Gastroesophageal sphincter (tissue), 4 donors: Measurements from ENCODE around the gene TULP1. TPM values are rescaled to one million over a fixed set of nuclear protein-coding genes. Genes with fewer than 3 reads are reported as not detected.
"Not testable (repeated sequence)": the region's sequence is repeated elsewhere in the genome, so short reads cannot be mapped to it uniquely, and the experiment has no call there.

Experiments used
- ATAC-seq: fragments of 150-250 bp; one replicate; pipeline ENCODE4 v1.9.1; 2016; ENCODE audit warnings: mild to moderate bottlenecking, moderate library complexity
- H3K27ac ChIP-seq, 4 donors: fragments of 200-600 bp; sonication (generic) in 3 of 4; 1 replicate in 3 of 4; 2 replicates in 1 of 4; pipeline ENCODE4 v1.5.1; 2016 to 2019
- H3K27me3 ChIP-seq: fragments of 200-600 bp; sonication (generic); one replicate; pipeline ENCODE4 v1.5.1; 2019
- H3K36me3 ChIP-seq, 2 donors: fragments of 200-600 bp; sonication (generic); one replicate each; pipeline ENCODE4 v1.5.1; 2019; ENCODE audit warnings: control low read depth in 1 of 2
- H3K4me1 ChIP-seq, 3 donors: fragments of 200-600 bp; sonication (generic); 1 replicate in 2 of 3; 2 replicates in 1 of 3; pipeline ENCODE4 v1.5.1; 2016 to 2019; ENCODE audit warnings: control low read depth in 2 of 3
- H3K4me3 ChIP-seq, 2 donors: fragments of 200-600 bp; sonication (generic); one replicate each; pipeline ENCODE4 v1.5.1; 2019; ENCODE audit warnings: mild to moderate bottlenecking in 1 of 2, moderate library complexity in 1 of 2
- H3K9me3 ChIP-seq, 3 donors: fragments of 200-600 bp; sonication (generic); one replicate each; pipeline ENCODE4 v1.5.1; 2017 to 2019; ENCODE audit warnings: control low read depth in 2 of 3
- EP300 ChIP-seq: sonication (generic); formaldehyde crosslinking; IDR thresholded peaks from one replicate; pipeline ENCODE4 v1.6.1; 2017; ENCODE audit warnings: antibody characterized with exemption, mild to moderate bottlenecking
- POLR2A ChIP-seq, 2 donors: fragments of 450-650 bp; IDR thresholded peaks; one replicate each; pipeline ENCODE4 v1.6.1; 2017; ENCODE audit warnings: antibody characterized with exemption in 2 of 2, mild to moderate bottlenecking in 2 of 2, moderate library complexity in 1 of 2
- POLR2AphosphoS5 ChIP-seq: sonication (generic); formaldehyde crosslinking; IDR thresholded peaks from one replicate; pipeline ENCODE4 v1.6.1; 2017; ENCODE audit warnings: antibody characterized with exemption
- WGBS, 2 donors: methylation state at CpG; one replicate each; pipeline ENCODE4 v1.1.5; 2018; ENCODE audit warnings: low coverage in 1 of 2; 5-methylcytosine and 5-hydroxymethylcytosine counted together
- total RNA-seq, 4 donors: library from RNA; depleted of rRNA; stranded (reverse); fragments of >200 nt; gene quantifications; one replicate each; pipeline ENCODE4 v1.1.0, GENCODE V29; 2016
- TF ChIP-seq, protein P1 (sequence below), 4 experiments: fragments of 200-600 bp in 2 of 4; fragments of 450-650 bp in 2 of 4; sonication (generic) in 1 of 4; IDR thresholded peaks; one replicate each; pipeline ENCODE4 v1.5.1; 2017 to 2019; ENCODE audit warnings: antibody characterized with exemption in 4 of 4, mild to moderate bottlenecking in 2 of 4, moderate library complexity in 2 of 4

Gene TULP1
- total RNA-seq, 4 donors from 2014 or later: 0.89 TPM; not detected in 3

GRCh38 chr6:35544769-35545361 is 32.2 kb upstream of the TULP1 start:
- peaks cover 24% of the 10 kb centered on the region for H3K27me3 ChIP-seq
- H3K9me3 ChIP-seq: peaks cover 0 to 13% (median 0%) of the 10 kb centered on the region in 3 donors
- H3K36me3 ChIP-seq: no peaks in the 10 kb centered on the region
- no peak overlapping the region for H3K27ac ChIP-seq
- WGBS, 2 donors: 53 to 70% methylated on average over 3 to 4 of the region's 13 CpGs
- H3K4me1 ChIP-seq: no peaks in the 10 kb centered on the region
- H3K4me3 ChIP-seq: no peak overlapping the region
- no peak for ATAC-seq
- TF ChIP-seq POLR2A (IDR thresholded peaks at IDR 0.05): no peak
- TF ChIP-seq, protein P1, sequence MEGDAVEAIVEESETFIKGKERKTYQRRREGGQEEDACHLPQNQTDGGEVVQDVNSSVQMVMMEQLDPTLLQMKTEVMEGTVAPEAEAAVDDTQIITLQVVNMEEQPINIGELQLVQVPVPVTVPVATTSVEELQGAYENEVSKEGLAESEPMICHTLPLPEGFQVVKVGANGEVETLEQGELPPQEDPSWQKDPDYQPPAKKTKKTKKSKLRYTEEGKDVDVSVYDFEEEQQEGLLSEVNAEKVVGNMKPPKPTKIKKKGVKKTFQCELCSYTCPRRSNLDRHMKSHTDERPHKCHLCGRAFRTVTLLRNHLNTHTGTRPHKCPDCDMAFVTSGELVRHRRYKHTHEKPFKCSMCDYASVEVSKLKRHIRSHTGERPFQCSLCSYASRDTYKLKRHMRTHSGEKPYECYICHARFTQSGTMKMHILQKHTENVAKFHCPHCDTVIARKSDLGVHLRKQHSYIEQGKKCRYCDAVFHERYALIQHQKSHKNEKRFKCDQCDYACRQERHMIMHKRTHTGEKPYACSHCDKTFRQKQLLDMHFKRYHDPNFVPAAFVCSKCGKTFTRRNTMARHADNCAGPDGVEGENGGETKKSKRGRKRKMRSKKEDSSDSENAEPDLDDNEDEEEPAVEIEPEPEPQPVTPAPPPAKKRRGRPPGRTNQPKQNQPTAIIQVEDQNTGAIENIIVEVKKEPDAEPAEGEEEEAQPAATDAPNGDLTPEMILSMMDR (IDR thresholded peaks at IDR 0.05): no peak
- no peak for TF ChIP-seq POLR2AphosphoS5
- TF ChIP-seq EP300: no peak

- peaks cover 0 to 10% (median 0%) of the 10 kb centered on the region in 3 donors for H3K9me3 ChIP-seq
- no peak for ATAC-seq
- H3K36me3 ChIP-seq: no peaks in the 10 kb centered on the region
- no peaks in the 10 kb centered on the region for H3K4me1 ChIP-seq
- no peak overlapping the region for H3K27ac ChIP-seq
- peaks cover 18% of the 10 kb centered on the region for H3K27me3 ChIP-seq
- 64 to 81% methylated on average over 4 to 10 of the region's 16 CpGs for WGBS, 2 donors
- H3K4me3 ChIP-seq: no peak overlapping the region
- no peak for TF ChIP-seq POLR2AphosphoS5
- TF ChIP-seq, protein P1 (IDR thresholded peaks at IDR 0.05): no peak
- TF ChIP-seq EP300: no peak
- no peak for TF ChIP-seq POLR2A (IDR thresholded peaks at IDR 0.05)
These were observed 30.9 kb upstream of the TULP1 start for GRCh38 chr6:35543459-35544193.

DNA sequence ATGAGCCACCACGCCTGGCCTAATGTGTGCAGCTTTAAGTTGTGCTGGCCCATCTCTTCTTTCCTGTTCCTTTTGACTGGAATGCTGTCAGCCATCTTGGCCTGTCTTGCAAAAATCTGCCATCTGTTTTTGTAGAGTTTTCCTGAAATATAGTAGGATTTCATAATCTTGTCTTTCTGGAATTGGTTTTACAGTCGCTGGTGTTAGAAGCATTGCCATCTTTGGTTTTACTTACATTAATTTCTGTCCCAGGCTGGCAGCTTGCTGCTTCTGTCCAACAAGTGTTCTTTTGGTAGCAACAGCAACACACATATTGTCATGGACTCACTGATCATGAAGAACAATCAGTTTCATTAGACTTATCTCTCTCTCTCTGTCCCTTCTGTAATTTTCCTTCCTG is 29.1 kb upstream of the TULP1 start:
- no peak for ATAC-seq
- H3K36me3 ChIP-seq: no peaks in the 10 kb centered on the region
- H3K4me3 ChIP-seq: no peak overlapping the region
- no peaks in the 10 kb centered on the region for H3K4me1 ChIP-seq
- 86 to 88% methylated on average over 1 to 2 of the region's 2 CpGs for WGBS, 2 donors
- peaks cover 8% of the 10 kb centered on the region for H3K27me3 ChIP-seq
- H3K27ac ChIP-seq: no peak overlapping the region
- TF ChIP-seq, protein P1 (IDR thresholded peaks at IDR 0.05): no peak
- no peak for TF ChIP-seq POLR2AphosphoS5
- TF ChIP-seq EP300: no peak
- no peak for TF ChIP-seq POLR2A (IDR thresholded peaks at IDR 0.05)
- H3K9me3 ChIP-seq: peaks cover 0 to 10% (median 0%) of the 10 kb centered on the region in 3 donors

DNA sequence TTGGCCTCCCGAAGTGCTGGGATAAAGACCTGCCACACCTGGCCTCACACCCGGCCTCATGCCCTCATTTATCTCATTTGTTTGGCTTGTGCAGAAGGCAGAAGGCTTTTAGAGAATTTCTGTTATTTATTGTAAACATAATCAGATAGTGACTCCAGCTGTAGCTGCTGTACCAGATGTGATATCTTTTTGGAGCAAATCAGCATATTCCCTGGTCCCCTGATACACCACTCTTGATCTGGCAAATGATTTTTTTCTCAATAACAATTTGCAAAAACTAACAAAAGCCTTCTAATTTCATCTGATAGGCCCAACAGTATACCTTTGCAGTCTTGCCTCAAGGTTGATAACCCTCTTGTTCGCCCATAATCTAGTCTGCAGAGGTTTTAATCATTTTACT is 26.5 kb upstream of the TULP1 start:
- Histone ChIP-seq H3K27ac (no peak overlapping the region), H3K36me3 (no peaks in the 10 kb centered on the region), H3K4me3 (no peak overlapping the region), H3K9me3 (peaks cover 0 to 10% (median 0%) of the 10 kb centered on the region in 3 donors), H3K27me3 (no peaks in the 10 kb centered on the region), H3K4me1 (no peaks in the 10 kb centered on the region)
- no peak for ATAC-seq
- WGBS, 2 donors: 83 to 94% methylated on average over 3 of the region's 3 CpGs
- no peak for TF ChIP-seq POLR2AphosphoS5
- no peak for TF ChIP-seq EP300
- TF ChIP-seq, protein P1 (IDR thresholded peaks at IDR 0.05): no peak
- TF ChIP-seq POLR2A (IDR thresholded peaks at IDR 0.05): no peak

DNA sequence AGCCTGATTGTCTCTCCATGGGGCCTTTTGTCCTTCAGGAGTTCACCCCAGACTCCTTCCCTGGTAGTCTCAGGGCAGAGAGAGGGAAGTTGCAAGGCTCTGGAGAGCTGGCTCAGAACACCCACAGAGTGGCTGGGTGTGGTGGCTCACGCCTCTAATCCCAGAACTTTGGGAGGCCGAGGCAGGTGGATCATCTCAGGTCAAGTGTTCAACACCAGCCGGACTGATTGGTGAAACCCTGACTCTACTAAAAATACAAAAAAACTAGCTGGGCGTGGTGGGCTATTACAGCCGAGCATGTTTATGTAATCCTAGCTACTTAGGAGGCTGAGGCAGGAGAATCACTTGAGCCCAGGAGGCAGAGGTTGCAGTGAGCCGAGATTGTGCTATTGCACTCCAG is 23.2 kb upstream of the TULP1 start:
- not testable (repeated sequence) for H3K4me1 ChIP-seq, H3K4me3 ChIP-seq, H3K9me3 ChIP-seq, H3K36me3 ChIP-seq, ATAC-seq, H3K27ac ChIP-seq
- WGBS, 2 donors: 90 to 94% methylated on average over 3 to 6 of the region's 6 CpGs
- peaks cover 23% of the 10 kb centered on the region for H3K27me3 ChIP-seq
